HG02852 (cell line): ENCODE measurements around the gene PCDH9.
"Not testable (repeated sequence)": the region's sequence is repeated elsewhere in the genome, so short reads cannot be mapped to it uniquely, and the experiment has no call there.

Experiments
- ATAC-seq: cut with Tn5 transposase; IDR thresholded peaks from one replicate; pipeline ENCODE4 v1.9.1; 2021; ENCODE audit warnings: mild to moderate bottlenecking, moderate library complexity; ENCODE audit not compliant: unreplicated experiment

The PCDH9 gene

DNA sequence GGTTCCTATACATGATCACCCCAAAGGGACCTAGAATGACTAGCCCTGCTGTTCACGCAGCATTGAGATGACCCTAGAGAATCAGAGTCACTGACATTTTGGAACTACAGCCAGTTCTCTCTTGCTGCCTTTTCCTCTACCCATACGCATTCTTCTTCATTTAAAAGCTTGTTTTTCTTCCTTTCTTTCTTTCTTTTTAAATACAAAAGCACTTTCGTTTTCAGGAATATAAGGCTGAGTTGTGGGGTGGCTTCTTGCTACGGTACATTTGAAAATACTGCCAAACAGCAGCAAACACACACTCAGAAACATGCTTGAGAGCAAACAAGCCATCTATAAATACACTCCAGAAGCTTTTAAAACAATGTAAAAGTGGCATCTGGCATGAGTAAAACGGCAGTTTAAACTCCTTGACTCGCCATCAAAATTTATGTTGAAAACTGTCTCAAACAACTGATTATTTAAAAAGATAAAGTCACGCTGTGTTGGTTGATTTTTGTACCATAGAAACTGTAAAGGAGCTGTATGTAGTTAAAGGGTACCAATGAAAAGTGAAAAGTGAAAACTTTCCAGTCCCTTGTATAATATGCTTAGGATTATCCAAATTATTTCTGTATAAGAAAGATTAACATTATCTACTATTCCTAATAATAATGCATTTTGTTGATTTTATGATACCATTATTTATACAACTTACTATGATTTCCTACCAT lies 95.6 kb downstream of the PCDH9 start:
- ATAC-seq = no peak

DNA sequence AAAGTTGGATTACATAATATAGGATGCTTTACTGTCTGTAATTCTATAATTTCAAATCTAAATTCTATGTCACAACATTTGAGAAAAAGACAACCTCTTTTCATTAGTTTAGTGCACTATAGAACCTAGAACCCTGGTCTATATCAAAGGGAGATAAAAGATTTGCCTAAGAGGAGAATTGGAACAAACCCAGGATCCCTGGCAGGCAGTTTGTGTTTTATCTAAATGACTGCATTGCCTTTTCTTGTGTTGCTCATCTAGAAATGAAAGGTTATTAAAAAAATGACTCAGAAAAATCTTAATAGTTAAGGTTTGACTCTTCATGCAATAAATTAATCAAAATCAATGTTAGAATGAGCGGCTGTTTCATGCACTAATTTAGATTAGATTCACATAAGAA lies 96.7 kb downstream of the PCDH9 start:
- no peak for ATAC-seq

GRCh38 chr13:67131393-67131792 lies 98.7 kb downstream of the PCDH9 start:
- ATAC-seq = no peak

DNA sequence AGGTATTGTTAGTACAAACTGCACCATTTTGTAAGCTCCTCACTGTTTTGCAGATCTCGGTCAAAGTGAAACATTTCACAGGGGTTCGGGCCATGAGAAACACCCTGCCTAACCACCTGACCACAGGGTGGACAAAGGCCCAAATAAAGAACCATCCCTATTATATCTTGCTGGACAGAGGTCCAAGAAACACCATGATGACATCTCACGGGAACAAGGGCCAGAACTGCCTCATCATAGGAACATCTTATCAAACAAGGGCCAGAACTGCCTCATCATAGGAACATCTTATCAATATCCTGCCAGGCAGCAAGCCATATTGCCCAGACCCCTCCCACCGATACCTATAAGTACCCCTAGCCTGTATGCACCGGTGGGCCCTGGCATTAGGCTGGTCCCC lies 99.7 kb downstream of the PCDH9 start:
- ATAC-seq = no peak

DNA sequence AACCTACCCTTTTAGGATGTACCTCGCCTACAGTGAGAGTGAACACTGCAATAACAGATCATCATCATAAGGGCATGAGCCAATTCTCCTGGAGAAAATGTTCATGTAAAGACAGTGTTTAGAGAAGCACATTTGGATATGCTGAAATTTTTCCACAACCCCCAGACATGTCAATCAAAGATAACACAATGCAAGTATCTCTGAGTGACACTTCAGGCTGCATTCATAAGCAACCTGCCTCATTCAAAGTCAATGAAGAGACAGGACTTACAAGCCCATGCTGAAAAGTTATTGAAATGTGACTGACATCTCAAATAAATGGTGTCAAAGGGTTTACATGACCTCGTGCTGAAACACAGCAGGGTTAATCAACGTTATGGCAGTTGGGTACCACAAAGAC lies 102.0 kb downstream of the PCDH9 start:
- ATAC-seq = no peak

DNA sequence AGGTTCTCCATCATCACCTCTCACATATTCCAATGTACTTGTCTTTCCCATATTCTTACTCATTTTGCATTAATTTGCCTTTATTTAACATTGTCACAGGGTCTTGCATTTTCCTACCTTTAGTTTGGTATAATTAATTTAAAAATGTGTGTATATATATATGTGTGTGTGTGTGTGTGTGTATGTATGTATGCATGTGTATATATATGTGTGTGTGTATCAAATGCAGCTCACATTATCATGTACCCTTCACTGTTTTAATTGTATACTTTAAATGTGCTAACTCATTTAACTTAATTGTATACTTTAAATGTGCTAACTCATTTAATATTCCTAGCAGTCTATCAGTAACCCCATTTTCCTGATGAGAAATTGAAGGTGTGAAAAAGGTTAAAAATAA lies 104.5 kb downstream of the PCDH9 start:
- ATAC-seq = no peak

GRCh38 chr13:67123165-67123564 lies 107.0 kb downstream of the PCDH9 start:
- no peak for ATAC-seq

DNA sequence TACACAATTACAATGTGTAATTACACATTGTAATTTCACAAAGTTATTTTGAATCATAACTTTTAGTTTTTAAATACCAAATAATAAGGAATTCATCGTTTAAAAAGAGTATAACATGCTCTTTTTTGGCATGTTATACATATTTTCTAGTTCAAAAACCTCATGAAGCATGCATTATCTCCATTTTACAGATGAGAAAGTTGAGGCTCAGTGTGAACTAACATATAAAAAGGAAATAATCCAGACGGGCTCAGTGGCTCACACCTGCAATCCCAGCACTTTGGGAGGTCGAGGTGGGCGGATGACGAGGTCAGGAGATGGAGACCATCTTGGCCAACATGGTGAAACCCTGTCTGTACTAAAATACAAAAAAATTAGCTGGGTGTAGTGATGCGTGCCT lies 107.9 kb downstream of the PCDH9 start:
- ATAC-seq = no peak

DNA sequence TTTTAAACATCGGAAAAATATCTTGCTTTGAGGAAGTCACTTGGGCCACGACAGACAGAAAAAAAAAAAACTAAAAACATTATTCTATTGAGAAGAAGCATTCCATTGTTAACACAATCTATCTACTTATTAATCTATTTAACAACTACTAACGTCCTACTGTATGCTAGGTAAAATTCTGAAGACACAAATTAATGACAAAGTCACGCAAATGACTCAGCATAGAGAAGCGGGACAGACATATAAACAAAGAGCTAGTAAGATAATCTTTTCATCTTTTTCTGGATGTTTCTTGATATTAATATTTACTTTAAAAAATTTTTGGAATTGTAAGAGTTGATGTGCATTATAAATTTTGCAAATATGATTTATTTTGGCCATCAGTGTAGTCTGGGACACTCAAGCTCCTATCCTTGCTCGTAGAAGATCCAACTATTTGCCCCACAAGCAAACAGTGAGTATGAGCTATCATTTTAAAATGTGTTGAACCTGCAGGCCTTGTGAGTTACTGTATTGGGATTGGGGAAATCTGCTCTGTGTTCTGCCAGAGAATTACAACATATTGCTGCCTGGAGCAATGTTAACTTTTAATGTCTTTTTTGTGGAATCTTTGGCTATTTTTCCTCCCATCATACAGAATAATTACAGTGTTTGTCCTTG lies 109.1 kb downstream of the PCDH9 start:
- no peak for ATAC-seq

GRCh38 chr13:67119481-67119894 lies 110.6 kb downstream of the PCDH9 start:
- no peak for ATAC-seq

DNA sequence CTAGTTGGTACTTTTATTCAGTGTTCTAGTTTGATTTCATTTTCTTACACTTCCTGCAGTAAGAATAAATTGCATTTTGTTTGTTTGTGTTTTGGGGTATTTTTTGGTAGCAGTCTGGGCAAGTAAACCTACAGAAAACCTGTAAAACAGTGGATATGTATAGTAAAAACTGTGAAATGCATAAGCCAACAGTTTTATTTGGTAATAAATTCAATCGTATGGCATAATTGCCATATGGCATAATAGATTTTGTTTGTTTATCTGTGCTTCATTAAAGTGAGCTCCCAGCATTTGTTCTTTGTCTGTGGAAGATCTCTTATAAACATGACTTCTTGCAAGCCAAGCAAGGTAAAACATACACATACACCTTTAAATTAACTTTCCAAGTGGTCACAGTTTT lies 111.9 kb downstream of the PCDH9 start:
- ATAC-seq = no peak

DNA sequence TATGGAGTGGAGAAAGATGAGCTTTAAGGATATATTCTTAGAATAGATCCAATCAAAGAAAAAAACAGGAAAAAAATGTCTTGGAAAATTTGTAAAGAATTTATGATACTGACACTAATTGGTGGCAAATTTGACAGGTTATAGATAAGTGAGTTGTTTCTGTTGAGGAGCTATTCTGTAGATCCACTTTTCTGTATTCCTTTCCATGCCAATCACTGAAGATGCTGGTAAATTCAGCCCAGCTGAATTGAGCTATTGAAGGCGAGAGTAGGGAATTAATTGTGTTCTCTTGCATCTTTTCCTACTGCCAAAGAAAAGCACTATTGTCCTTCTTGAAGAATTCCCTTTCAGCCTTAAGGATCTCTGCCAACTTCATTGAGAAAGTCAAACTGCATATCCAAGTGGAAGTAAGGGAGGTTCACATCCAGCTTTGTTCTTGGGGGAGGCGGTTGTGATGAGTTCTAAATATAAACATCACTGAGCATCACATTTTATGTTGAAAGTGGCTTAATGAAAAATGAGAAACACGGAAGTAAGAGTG lies 113.1 kb downstream of the PCDH9 start:
- ATAC-seq = no peak

DNA sequence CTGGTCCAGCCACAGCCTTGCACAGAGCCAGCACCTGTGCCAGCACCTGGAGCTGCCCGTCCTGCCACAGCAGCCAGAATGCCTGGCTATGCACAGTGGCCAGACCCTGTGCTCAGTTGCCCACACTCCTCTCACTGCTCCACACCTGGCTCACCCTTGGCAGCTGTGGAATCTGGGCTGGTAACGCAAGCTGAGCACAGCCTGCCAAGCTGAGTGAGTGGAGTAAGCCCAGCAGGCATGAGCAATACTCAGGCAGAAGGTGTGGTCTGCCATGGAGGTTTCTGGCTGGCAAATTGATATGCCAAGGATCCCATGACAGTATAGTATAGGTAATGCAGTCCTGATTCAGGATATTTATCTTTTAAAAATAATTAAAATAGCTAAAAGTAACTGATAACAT lies 122.2 kb downstream of the PCDH9 start:
- ATAC-seq = no peak

- no peak for ATAC-seq
Observed at GRCh38 chr13:67106502-67107057, 123.6 kb downstream of the PCDH9 start.

GRCh38 chr13:67101730-67102467 lies 128.2 kb downstream of the PCDH9 start:
- ATAC-seq = no peak

- ATAC-seq = no peak
Observed at GRCh38 chr13:67100730-67101129, 129.4 kb downstream of the PCDH9 start.

DNA sequence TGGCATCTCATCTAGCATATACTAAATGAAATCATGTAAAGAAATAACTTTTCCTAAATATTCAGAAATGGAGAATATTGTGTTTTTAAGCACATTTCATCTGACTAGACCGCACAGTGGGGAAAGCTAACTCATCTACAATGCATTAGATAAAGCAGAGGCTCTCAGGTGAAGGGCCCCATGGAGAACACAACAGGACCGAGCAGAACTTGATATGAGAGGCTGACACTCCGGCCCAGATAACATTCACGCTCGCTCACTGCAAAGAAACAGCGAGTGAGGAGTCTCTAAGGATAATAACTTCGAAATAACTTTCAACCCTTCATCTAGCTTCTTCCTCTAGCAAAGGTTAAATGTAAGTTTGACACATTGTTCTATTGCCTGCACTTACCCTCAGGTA lies 130.6 kb downstream of the PCDH9 start:
- ATAC-seq = no peak

DNA sequence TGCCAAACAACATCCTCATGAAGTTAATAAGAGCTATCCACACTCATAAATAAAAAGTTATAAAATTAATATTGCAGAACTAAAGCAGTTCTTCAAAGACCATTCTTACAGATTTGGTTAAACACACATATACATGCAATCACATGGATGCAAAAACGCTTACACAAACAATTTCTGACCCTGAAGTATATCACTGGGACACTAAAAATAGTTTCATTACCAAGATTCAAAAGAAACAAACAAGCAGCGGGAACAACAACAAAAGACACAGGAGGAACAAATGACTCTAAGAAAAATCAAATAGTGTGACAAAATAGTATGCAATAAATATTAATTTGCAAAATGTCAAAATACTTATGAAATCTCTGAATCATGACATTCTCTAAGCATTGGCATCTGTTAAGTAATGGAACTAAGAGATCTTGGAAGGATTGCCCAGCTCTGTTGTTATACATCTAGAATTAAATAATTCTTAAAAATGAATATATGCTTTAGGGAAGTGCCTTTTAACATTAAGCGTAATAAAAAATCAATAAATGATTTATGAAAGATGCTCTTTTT lies 132.2 kb downstream of the PCDH9 start:
- no peak for ATAC-seq

- ATAC-seq = not testable (repeated sequence)
Observed at GRCh38 chr13:67096893-67097292, 133.2 kb downstream of the PCDH9 start.

GRCh38 chr13:67096418-67096817 lies 133.7 kb downstream of the PCDH9 start:
- no peak for ATAC-seq

DNA sequence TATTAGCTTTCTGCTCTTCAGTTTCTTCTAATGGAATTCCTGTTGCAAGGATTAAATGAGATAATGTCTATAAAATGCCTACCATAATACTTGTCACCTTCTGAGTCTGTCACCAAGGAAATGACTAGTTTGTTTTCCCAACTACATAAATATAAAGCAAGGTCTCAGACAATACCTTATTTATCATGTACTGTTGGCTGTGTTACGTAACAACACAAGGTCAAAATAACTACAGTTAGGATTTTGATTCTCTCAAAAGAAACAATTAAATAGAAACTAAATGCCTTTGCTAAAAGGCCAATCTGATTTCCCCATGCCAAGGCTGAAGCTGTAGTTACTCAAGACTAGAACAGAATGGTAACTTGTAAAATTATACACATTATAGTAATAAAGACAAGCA lies 134.5 kb downstream of the PCDH9 start:
- no peak for ATAC-seq
